ENCODE data around the gene GPR33.
"Not testable (repeated sequence)": the region's sequence is repeated elsewhere in the genome, so short reads cannot be mapped to it uniquely, and the experiment has no call there.

GPR33 gene

DNA sequence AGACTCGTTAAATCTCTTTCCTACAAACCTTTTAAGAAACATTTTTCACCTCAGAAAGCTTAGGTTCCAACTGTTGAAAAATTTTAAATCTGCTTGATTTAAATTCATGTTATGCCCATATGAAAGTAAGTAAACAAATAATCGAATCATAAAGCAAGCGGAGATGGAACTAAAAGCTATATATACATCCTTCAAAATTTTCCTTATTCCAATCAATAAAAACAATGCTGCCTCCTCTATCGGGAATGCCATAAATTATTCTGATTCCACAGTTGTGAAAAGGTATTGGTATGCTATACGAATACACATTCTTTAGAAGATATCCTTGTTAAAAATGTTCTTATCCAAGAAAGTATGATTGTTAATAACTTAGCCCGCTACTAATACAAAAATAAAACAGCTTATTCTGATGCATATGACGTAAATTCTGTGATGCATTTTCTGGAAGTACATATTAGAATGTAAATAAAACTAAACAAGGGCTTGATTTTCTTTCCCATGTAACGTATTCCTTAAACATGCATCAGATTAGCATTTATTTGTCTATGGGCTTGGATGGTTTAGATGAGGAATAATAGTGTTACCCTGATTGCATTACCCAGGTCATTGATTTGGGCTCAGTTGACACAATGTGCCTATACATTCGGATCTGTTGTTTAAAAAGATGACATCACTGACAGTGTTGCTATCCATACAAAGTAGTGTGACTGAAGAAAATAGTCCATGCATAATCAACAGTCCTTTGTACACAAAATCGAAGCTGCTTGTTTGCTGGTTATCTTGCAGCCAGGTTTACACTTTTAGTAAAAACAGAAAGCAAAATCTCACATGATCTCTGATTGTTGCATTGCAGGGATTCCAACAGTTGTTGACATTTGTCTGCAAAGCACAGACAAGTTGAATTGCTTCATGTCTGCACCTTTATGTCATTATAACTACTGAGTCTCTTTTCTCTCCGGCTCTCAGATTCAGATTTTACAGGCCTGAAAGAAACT lies 29.9 kb downstream of the GPR33 start:
- no peak for DNase-seq (ENCODE audit: low read depth in 3 of 3)

DNA sequence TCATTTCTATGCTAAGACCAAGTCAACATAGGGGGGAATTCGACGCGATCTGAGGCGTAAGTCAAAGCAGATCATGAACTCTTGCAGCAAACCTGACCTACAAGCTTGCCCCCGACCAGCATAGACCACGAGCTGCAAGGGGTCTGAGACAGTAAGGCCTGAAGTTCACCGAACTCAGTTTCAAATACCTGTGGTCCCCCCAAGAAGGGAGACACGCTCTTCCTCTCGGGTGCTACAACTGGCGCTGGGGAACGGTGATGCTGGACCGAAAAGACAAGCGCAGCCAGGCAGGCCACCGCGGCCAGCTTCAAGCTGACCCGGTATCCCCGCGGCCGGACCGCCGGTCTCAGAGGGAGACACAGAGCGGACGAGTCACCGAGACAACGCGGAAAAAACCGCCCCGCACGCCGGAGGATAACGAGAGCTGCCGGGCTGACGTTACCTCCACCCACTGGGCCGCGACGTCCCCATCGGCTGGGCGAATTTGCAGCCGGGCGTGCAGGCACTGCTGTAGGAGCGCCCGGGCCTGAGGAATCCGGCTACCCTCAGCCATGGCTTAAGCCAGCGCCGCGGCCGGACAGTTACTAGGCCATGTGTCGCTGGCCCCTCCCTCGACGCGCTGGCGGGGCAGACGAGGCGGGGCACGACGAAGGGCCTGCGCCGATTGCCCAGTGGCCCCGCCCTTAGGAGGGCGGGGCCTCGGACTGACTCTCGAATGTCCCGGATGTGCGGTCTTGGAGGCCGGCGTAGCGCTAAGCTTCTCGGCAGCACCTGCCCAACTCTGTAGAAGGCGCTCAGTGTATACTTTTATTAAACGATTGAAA lies 30.8 kb downstream of the GPR33 start, which contains the start of gene DTD2:
DTD2 (minus strand) TSS at position 666 of the 824 bp plus-strand sequence; CDS start at position 553, 113 bp downstream.
- peak; percentile 86 to 89 (median 87) for DNase-seq (ENCODE audit: low read depth in 3 of 3)

GRCh38 chr14:31449971-31450610 lies 37.7 kb downstream of the GPR33 start:
- DNase-seq (ENCODE audit: low read depth in 3 of 3) = no peak

GRCh38 chr14:31449136-31449535 lies 38.7 kb downstream of the GPR33 start:
- DNase-seq (ENCODE audit: low read depth in 3 of 3) = no peak

DNA sequence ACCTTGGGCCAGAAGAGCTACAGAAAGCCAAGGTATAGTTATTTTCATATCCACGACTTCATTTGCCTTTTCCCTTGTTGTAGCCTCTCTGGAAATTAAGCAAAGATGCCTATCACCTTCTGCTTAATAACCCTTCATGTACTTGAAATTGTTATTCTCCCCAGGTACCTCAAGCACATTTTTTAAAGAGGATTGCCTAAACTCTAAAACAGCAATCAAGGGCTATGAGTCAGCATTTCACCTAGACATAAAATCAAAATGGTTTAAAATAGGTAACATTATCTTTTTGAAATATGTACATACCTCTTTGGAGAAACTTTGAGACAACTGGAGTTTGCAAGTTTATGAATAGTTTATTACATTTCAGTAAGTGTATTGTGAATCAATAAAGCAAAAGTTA lies 42.1 kb downstream of the GPR33 start:
- no peak for DNase-seq (ENCODE audit: low read depth in 3 of 3)

GRCh38 chr14:31442284-31442683 lies 45.6 kb downstream of the GPR33 start:
- no peak for DNase-seq (ENCODE audit: low read depth in 3 of 3)

GRCh38 chr14:31441273-31442111 lies 46.3 kb downstream of the GPR33 start:
- no peak for DNase-seq (ENCODE audit: low read depth in 3 of 3)

GRCh38 chr14:31440280-31440679 lies 47.6 kb downstream of the GPR33 start:
- DNase-seq (ENCODE audit: low read depth in 3 of 3) = no peak

- DNase-seq (ENCODE audit: low read depth in 3 of 3) = no peak
These were observed 48.3 kb downstream of the GPR33 start for GRCh38 chr14:31439561-31439960.

- DNase-seq (ENCODE audit: low read depth in 3 of 3) = not testable (repeated sequence)
These were observed 50.7 kb downstream of the GPR33 start for GRCh38 chr14:31437045-31437691.

DNA sequence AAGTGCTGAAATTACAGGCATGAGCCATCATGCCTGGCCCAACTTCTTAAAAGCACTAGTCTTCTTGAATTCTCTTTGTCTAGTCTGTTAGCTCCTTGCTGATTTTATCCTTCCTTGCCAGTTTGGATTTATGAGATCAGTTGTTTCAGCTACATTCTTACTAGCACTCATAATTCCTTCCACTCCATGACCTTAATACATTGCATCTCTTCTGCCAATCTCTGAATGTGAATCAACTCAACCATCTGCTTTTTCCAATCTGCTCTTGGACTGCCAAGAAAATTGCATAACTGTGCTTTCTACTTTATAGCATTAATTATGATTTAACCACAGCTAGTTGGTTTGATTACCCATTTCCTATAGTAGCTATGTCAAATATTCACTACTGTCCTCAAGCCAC lies 52.6 kb downstream of the GPR33 start:
- DNase-seq (ENCODE audit: low read depth in 3 of 3) = no peak

All from stimulated activated CD4-positive, alpha-beta T cell treated with anti-CD3 and anti-CD28 coated beads, TNF-alpha, amount 100 ng/mL, for 4 hours (primary cell).